Colon (tissue), 2 donors: ENCODE measurements around the gene TRPC4.
"Not testable (repeated sequence)": the region's sequence is repeated elsewhere in the genome, so short reads cannot be mapped to it uniquely, and the experiment has no call there.

Experiments used
- FAIRE-seq: peaks from 2 replicates; lab custom pipeline; 2012; peaks lifted over from hg19 to GRCh38; lab: Jason Lieb, UNC
- donor health status: control.
- donor health status: control.

TRPC4 gene

DNA sequence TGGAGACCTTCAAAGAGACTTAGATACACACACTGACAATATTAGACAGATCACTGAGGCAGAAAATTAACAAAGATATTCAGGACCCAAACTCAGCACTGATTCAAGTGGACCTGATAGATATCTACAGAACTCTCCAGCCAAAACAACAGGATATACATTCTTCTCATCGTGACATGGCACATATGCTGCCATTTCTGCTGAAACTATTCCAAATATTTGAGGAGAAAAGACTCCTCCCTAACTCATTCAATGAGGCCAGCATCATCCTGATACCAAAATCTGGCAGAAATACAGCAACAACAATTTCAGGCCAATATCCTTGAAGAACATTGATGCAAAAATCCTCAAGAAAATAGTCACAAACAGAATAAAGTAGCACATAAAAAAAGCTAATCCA is 53.3 kb downstream of the TRPC4 start:
- no peak for FAIRE-seq

DNA sequence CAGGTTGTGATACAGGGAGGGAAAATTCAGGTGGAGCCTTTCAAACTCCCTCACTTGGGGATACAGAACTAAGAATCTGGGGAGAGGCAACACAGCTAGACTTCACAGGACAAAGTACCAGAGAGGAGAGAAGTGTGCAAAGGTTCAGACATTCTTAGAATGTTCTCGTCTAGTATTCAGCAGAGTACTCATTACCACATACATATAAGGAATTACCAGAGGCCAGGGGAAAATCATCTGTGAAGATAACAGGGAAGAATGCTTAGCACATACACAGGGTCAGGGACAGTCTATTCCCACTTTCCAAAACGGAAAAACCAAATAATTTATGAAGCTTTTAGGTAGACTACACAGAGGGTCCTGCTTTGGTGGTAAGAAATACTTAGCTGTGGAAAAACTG is 58.1 kb downstream of the TRPC4 start:
- no peak for FAIRE-seq

DNA sequence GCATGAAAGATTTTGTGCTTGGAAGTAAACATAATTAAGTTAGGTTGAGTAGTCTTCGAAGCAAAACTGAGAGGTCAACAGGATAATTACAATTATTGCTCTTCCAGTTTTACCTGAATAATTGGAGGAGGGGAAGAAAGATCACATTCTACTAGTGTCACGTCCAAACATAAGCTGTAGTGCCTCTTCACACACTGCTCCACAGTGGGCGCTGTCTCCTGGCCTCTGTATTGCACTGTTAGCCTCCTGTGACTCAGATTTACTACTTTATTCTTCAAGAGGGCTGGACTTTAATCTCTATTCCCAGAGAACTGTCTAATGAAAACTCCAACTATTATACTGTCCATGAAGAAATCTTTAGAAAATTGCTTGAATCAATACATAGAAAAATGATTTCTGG is 62.9 kb downstream of the TRPC4 start:
- no peak for FAIRE-seq

DNA sequence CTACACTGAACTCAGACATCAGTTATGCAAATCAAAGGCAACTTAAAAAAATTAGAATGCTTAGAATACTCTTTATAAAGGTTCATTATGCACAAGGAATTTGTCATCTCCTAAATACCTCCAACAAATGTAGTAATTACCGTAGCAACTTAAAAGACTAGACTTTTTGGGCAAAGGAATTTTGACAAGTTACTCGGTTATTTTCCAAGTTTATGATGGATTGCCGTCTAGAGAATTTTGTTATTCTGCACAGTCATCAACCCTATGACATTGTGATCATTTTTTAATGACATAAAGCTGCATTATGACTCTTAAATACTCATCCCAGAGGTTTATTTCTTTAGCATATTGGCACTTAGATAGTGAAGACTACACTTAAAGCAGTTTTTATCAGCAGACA is 71.9 kb downstream of the TRPC4 start:
- FAIRE-seq, result no peak

DNA sequence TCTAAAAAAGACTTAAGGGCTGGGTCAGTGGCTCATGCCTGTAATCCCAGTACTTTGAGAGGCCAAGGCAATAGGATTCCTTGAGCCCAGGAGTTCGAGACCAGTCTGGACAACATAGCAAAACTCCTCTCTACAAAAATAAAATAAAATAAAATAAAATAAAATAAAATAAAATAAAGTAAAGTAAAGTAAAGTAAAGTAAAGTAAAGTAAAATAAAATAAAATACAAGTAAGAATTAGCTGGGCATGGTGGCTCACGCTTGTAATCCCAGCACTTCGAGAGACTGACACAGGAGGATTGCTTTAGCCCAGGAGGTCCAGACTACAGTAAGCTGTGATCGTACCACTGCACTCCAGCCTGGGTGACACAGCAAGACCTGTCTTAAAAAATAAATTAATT is 72.8 kb downstream of the TRPC4 start:
- FAIRE-seq, result not testable (repeated sequence)

DNA sequence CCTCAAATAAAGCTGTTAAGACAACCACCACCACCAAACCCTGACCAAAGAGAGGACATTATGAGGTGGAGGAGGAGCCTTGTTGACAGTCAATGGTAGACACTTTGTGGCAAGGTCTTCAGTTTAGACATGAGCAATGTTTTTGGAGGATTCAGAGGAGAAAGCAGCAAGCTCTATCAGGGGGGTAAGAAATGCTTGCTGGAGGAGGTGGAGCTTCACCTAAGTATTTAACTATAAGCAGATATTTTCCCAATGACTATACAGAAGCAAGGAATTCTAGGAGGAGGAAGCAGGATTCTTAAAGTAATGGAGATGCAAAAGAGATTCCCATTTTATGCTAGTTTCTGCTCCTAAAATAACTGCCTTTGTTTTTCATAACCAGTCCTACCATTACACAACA is 74.2 kb downstream of the TRPC4 start:
- no peak for FAIRE-seq

DNA sequence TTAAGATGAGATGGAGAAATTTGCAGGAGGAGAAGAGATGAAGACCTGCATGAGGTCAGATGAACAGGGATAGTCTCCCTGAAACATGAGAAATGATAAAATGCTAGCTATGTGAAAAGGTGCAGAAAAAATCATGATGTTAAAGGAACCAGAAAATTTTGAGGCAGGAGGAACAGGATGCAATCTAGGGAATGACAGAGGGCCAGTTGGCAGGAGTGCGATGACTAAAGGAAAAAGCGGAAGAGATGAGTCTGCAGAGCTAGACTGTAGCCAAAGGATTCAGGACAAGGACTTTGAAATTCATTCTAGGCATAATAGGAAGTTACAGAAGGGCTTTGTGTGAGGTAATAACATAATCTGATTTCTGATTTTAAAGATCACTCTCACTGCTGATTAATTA is 77.9 kb downstream of the TRPC4 start:
- no peak for FAIRE-seq

DNA sequence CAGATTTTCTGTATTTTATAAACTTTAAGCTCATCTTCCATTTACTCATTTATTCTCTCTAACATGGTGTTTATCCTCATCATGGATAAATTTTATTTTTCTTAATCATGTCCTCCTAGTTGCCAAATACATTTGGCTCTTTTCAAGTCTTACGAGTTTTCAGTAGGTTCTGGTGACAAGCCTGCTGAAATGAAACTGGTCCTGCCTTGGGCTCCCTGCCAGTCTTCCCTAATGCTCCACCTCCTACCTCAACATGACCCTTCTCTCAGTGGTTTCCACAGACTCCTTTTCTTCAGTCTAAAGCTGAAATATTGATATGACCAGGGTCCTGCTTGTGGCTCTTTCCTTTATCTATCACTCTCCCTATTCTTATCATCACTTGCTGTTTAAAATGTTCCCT is 81.2 kb downstream of the TRPC4 start:
- no peak for FAIRE-seq

DNA sequence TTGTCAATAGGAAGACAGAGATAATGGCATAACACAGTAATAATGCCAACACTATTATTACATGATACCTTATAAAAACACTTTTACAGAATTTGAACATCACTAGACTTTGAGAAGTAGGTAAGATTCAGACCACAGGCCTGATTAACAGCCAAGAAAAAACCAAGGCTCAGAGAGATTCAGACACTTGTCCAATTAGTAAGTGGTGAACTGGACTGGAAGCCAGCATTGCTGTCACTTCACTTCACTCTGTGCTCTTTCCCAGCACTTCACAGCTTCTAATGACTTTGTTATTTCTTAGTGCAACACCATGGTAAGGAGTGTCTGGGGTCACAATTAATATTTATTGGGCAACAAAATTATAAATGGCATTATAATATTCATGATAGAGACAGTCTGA is 91.9 kb downstream of the TRPC4 start:
- FAIRE-seq, result no peak

DNA sequence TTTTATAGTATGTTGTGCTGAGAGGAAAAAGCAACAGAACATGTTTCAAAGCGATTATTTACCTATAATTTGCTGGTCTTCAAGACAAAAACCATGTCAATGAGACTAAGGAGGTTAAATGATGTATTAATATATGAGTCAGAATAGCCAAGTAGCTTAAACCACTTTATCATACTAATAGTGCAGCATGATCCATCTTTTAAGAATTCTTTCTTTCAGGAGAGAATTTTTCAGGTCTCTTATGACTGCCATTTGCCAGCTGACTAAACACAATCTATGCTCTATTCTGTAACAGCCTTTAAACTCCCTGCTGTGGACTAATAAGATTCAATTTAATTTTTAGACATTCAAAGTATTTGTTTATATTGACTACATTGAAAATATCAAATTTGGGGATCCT is 93.7 kb downstream of the TRPC4 start:
- FAIRE-seq, result no peak

DNA sequence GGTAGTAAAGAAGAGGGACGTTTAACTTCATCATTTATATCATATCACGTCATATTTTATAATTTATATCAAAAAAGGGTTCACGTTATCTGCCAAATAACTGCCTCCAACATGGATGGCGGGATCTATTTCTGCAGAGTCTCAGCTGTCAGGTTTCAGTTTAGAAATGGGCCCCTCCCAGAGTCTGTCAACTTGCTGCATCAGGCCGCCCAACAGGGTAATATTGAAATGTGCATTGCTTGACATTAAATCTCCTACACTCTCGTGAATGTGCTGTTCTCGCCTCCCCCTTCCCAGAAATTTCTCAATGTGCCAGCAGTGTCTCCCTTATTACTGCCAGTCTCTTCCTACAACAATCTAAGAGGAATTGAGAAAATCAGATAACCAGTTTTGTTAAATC is 96.9 kb downstream of the TRPC4 start:
- FAIRE-seq, result no peak

DNA sequence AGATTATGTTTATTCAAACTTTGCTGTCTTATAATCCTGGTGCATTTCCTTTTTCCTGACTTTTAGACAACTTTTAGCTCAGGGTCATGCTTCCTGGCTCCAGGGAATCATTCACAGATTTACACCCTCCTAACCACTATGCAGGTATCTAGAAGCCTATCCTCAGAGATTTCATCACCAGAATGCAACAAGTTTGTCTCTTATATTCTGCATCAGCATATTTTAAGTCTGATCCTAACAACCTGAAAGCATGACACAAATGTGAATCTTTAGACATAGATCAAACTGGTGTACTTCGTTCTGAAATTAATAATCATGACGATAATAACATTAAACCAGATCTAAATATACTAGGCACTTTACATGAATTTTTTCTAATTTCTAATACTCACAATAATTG is 100.0 kb downstream of the TRPC4 start:
- FAIRE-seq, result peak; percentile 18

DNA sequence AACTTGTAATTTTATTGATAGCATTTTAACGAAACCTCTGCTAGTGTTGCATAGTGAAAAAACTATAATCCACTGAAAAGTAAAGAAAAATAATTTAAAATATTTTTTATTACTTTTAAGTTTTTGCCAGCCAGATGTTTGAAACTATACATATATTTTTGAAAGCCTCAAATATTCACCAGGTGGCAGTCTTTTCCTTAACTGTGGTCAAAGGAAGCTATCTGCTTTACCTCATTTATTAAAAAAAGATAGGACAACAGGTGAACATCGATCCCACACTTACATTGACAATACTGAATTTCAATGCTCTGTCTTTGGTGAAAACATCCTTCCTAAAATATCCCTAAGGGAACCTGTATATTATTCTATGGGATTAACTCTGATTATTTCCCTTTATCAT is 100.5 kb downstream of the TRPC4 start:
- no peak for FAIRE-seq

DNA sequence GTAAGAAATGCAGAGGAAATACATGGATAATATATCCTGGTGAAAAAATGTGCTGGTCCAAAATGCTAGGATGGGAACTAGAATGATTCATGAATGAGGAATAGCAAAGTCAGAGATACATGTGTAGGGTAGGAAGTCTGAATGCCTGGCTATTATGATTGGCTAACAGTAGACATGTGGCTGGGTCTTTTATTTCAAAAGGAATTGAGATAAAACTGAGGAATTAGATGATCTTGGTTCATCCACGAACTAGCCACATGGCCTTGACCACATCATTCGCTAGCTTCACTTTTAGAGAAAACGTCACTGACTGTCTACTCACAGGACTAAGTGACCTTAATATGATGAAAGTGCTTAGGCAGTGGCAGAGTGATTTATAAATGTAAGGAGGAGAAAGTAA is 103.1 kb downstream of the TRPC4 start:
- no peak for FAIRE-seq

DNA sequence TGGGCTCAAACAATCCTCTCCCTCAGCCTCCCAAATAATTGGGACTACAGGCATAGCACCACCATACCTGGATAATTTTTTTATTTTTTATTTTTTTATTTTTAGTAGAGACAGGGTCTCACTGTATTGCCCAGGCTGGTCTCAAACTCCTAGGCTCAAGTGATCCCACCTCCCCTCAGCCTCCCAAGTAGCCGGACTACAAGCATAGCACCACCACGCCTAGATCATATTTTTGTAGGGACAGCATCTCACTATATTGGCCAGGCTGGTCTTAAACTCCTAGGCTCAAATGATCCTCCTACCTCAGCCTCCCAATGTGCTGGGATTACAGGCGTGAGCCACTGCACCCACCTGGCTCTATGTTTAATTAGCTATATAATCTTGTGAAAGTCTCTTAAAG is 114.2 kb downstream of the TRPC4 start:
- no peak for FAIRE-seq

DNA sequence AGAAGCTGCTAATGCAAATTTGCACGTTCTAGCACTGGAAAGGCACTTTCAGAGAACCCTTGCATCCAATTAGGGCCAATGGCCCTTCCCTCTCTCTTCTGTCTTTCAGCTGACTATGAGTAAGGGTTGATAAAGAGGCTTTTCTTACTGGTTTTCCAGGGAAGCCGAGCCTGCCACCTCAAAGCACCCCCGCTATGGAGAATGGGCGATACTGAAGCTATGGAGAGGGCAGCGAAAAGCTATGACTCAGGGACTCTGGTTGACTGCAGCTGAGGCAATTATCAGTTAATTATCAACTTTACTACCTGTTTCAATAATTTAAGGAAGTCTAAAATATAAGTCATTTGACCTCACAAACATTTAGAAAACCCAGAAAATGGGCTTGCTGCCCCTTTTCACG is 115.8 kb downstream of the TRPC4 start:
- FAIRE-seq, result no peak

DNA sequence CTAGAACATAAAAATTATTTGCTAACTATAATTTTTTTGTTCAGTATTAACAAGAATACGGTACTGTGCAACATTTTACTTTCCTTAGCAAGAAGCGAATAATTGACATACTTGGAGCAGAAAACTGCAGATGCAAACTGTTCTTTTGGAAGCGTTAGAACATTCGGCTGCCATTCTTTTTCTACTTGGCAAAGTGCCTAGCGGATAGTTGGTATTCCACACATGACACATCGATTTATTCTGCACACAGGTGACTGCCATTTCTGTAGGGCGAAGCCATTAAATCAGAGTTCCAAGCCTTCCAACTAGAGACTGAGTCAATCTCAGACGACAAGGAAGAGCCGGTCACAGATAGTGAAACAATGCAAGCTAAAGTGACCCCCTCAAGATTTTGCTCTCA is 117.4 kb downstream of the TRPC4 start:
- no peak for FAIRE-seq

DNA sequence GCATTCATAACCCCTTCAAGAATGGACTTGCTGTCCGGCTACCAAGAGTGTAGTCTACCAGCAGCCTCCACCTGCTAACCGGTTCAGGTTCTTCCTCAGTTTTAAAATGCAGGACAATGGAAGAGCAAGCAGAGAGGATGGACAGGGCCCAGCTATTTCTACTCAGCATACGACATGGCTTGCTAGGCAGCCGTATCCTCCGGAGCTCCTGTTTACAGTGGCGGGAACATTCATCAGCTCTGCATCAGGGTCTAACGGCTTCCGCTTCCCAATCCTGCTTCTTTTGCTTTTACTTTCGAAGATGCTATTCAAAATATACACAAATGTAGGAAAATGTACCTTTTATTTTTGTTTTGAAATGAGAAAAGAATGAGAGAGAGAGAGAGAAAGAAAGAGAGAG is 118.5 kb downstream of the TRPC4 start:
- no peak for FAIRE-seq

DNA sequence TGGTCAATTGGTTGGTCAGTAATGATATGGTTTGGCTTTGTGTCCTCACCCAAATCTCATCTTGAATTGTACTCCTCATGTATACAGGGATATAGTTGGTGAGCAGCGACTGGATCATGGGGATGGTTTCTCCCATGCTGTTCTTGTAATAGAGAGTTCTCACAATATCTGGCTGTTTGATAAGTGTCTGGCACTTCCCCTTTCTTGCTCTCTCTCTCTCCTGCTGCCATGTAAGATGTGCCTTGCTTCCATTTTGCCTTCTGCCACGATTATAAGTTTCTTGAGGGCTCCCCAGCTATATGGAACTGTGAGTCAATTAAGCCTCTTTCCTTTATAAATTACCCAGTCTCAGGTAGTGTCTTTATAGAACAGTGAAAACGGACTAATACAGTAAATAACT is 120.7 kb downstream of the TRPC4 start:
- no peak for FAIRE-seq

DNA sequence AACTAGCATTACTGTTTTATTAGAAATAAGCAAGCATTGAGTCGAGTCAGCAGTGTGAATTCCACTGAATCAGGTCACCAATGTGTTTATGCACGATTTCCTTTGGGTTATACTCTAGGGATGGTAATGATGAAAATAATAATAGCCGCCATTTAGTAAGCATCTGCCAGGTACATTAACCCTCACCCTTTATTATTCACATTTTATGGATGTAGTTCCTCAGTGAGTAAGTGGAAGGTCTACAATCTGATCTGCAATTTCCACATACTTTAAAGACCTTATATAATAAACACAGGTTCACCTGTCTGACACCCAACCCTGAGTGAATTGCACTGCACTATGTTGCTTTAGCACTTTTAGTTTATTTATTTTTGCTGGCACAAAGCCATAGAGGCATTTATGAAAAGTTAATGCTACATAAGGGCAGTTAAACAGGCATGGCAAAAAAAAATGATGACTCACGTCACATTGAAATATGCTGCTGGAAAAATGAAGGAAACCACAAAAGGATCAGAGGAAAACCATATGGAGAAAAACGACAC is 122.4 kb downstream of the TRPC4 start:
- no peak for FAIRE-seq

DNA sequence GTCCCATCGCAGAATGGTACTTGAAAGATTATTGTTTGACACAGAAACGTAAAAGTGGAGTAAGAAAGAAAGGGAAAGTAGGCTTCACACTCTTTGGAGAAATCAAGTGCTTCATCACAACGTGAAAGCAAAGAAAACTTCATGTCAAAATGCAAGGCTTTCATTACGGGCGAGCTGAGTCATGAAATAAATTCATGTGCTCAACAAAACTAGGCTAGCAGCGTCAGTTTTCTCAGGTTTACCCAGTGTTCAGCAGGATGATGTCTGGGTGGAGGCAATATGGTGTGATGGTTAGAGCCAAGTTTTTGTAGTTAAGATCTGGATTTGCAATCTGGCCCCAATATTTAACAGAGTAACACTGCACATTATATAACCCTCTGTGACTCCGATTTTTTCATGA is 128.0 kb downstream of the TRPC4 start:
- no peak for FAIRE-seq

DNA sequence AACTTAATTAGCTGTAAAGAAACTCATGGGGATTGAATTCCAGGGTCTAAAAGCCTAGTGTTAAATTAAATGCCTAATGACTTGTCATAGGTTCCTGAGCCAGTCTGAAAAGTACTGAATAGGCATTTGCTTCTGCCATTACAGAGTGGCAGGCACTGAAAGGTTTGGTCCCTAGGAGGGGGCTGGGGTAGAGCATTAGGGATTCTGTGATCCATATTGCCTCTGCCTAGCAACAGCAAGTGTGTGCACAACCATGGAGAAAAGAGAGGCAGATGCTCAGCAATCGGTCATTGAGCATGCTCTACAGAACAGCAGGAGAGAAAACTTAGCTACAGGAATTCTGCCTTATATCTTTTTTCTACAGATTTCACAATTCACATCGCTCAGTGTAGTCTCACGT is 133.5 kb downstream of the TRPC4 start:
- no peak for FAIRE-seq

DNA sequence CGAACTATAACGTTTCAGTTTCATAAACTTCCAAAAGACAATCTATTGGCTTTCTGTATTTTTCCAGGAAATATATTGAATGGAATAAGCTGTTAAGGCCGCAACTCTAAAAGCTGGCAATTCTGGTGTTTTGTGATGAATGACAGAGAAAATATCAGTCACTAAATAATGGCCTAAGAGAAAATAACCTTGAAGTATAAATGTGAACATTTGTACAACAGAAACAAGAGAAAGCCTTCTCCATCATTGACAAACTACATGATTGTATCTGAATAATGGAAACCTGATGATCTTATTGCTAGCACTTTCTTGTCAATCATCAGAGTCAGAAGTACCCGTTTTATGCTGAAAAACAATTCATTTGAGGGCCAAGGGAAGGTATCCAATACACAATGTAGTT is 134.3 kb downstream of the TRPC4 start:
- no peak for FAIRE-seq

DNA sequence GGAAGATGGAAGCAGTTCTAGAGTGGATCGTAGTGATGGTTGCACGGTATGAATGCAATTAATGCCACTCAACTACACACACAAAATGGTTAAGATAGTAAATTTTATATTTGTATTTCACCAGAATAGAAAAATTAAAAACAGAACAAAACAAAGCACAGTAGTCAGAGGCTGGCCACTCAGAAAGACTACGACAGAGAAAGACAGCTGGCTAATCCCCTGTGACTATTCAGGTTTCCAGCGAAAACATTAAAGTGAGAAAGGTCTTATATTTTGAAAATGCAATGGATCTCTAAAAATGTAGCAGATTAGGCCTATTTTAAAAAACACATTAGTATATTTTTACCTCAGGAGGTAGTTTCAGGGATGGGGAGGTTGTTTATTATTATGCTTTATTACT is 139.7 kb downstream of the TRPC4 start:
- no peak for FAIRE-seq
